ENCODE results near the gene LIPJ.

LIPJ gene, protein sequence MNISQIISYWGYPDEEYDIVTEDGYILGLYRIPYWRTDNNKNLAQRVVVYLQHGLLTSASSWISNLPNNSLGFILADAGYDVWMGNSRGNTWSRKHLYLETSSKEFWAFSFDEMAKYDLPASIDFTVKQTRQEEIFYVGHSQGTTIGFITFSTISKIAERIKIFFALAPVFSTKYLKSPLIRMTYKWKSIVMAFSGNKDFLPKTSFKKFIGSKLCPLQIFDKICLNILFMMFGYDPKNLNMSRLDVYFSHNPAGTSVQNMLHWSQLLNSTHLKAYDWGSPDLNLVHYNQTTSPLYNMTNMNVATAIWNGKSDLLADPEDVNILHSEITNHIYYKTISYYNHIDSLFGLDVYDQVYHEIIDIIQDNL

DNA sequence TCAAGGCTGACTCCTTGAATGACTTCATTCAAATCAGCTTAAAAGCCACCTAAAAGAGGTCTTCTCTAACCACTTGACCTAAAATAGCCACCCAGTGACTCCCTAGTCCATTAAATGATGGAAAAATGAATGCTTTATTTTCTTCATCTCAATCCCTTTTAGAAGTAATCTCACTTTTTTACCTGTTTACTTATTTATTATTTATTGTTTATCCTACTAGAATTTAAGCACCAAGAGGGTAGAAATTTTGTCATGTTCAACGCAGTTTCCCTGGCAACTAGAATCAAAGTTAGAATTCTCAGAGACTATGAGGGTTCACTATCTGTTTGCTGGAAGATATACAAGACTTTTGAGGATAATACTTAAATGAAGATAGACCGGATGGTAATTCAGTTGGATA lies at the start of gene LIPJ:
TSS of gene LIPJ (plus strand) at position 301 of the 400 bp plus-strand sequence. CDS start 3,926 bp downstream, outside the sequence.
- TF ChIP-seq, protein P1, sequence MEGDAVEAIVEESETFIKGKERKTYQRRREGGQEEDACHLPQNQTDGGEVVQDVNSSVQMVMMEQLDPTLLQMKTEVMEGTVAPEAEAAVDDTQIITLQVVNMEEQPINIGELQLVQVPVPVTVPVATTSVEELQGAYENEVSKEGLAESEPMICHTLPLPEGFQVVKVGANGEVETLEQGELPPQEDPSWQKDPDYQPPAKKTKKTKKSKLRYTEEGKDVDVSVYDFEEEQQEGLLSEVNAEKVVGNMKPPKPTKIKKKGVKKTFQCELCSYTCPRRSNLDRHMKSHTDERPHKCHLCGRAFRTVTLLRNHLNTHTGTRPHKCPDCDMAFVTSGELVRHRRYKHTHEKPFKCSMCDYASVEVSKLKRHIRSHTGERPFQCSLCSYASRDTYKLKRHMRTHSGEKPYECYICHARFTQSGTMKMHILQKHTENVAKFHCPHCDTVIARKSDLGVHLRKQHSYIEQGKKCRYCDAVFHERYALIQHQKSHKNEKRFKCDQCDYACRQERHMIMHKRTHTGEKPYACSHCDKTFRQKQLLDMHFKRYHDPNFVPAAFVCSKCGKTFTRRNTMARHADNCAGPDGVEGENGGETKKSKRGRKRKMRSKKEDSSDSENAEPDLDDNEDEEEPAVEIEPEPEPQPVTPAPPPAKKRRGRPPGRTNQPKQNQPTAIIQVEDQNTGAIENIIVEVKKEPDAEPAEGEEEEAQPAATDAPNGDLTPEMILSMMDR (IDR thresholded peaks at IDR 0.05; ENCODE audit: control extremely low read depth, extremely low read depth, low read depth, missing control alignments): no peak
- CTCF ChIA-PET: interaction anchor here (1.6 to 1.9 kb wide), 2 partner anchors 11 to 250 kb away, joined by 3 to 7 read pairs; no protein-coding TSS in a partner anchor
- POLR2A ChIA-PET: no interaction called here
- DNase-seq (ENCODE audit: extremely low spot score): no peak

- TF ChIP-seq, protein P1 (IDR thresholded peaks at IDR 0.05; ENCODE audit: control extremely low read depth, extremely low read depth, low read depth, missing control alignments): no peak
- ChIA-PET CTCF (no interaction called here), POLR2A (no interaction called here)
Measured at GRCh38 chr10:88537322-88537721, 49.2 kb upstream of the LIPJ start.

GRCh38 chr10:88538048-88538447 lies 48.5 kb upstream of the LIPJ start:
- no peak for DNase-seq (ENCODE audit: extremely low spot score)
- ChIA-PET CTCF (no interaction called here), POLR2A (no interaction called here)
- TF ChIP-seq, protein P1 (IDR thresholded peaks at IDR 0.05; ENCODE audit: control extremely low read depth, extremely low read depth, low read depth, missing control alignments): no peak

More at GRCh38 chr10:88537322-88537721, 49.2 kb upstream of the LIPJ start:
- no peak for DNase-seq (ENCODE audit: extremely low spot score)

GRCh38 chr10:88540351-88540750 lies 46.2 kb upstream of the LIPJ start:
- POLR2A ChIA-PET: no interaction called here
- CTCF ChIA-PET: interaction anchor here (1.1 kb wide), 1 partner anchor 20 kb away, joined by 3 read pairs; no protein-coding TSS in a partner anchor
- TF ChIP-seq, protein P1 (IDR thresholded peaks at IDR 0.05; ENCODE audit: control extremely low read depth, extremely low read depth, low read depth, missing control alignments): no peak
- no peak for DNase-seq (ENCODE audit: extremely low spot score)

DNA sequence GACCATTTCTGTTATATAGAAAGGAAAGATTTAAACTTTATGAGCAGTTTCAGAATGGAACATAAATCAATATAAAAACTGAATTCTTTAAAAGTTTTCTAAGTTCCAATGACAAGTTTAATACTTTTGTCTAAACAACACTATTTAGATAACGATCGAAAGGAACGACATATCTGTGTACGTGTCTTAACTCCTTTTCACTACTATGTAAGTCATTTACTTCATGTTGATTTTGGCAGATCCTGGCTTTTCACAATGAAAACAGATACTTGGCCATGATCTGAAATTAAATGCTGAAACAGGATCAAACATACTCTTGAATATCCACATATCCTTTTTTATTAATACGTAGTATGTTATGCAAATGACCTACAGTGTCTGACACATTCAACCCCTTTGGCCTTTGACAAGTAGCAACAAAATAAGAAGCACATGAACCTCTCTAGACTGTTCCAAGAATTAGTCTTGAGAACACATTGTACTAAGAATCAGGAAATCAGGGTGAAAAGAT lies 45.4 kb upstream of the LIPJ start:
- TF ChIP-seq, protein P1 (IDR thresholded peaks at IDR 0.05; ENCODE audit: control extremely low read depth, extremely low read depth, low read depth, missing control alignments): no peak
- CTCF ChIA-PET: interaction anchor here (1.1 kb wide), 1 partner anchor 20 kb away, joined by 3 read pairs; no protein-coding TSS in a partner anchor
- POLR2A ChIA-PET: no interaction called here
- no peak for DNase-seq (ENCODE audit: extremely low spot score)

DNA sequence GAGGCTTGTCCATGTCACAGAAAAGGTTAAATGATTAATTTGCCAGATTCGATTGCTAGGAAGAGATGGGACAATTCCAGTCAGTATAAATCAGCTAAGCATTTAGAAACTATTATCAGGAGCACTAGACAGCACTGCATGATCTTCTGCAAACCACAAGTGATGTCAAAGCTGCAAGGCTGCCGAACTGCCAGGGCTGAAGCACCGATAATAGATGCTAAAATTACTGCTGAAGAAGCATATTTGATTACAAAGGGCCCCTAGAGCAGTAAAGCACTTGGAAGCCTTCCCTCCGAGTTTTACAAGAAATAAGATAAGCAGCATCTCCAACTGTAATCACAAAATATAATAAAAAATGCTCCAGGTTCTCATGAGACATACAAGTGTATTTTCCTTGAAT lies 44.0 kb upstream of the LIPJ start:
- ChIA-PET POLR2A (no interaction called here), CTCF (no interaction called here)
- TF ChIP-seq, protein P1 (IDR thresholded peaks at IDR 0.05; ENCODE audit: control extremely low read depth, extremely low read depth, low read depth, missing control alignments): no peak
- no peak for DNase-seq (ENCODE audit: extremely low spot score)
